Keratinocyte (primary cell): ENCODE measurements around the gene CCN5.

Experiments
- CTCF ChIP-seq, 3 experiments: IDR thresholded peaks in 1 of 3; conservative IDR thresholded peaks in 1 of 3; optimal IDR thresholded peaks in 1 of 3; 2 replicates in 2 of 3; 3 replicates in 1 of 3; pipeline versions ENCODE3 to v1.5.1; 2011; ENCODE audit warnings: low read length in 3 of 3, mild to moderate bottlenecking in 3 of 3, moderate library complexity in 2 of 3, control low read depth in 1 of 3, inconsistent platforms in 1 of 3; ENCODE audit not compliant: insufficient read depth in 2 of 3; ENCODE audit errors: extremely low read depth in 1 of 3
- EZH2 ChIP-seq: IDR thresholded peaks from one replicate; pipeline ENCODE4 v1.6.1; 2012; ENCODE audit warnings: inconsistent platforms, mild to moderate bottlenecking, low read length, moderate library complexity

DNA sequence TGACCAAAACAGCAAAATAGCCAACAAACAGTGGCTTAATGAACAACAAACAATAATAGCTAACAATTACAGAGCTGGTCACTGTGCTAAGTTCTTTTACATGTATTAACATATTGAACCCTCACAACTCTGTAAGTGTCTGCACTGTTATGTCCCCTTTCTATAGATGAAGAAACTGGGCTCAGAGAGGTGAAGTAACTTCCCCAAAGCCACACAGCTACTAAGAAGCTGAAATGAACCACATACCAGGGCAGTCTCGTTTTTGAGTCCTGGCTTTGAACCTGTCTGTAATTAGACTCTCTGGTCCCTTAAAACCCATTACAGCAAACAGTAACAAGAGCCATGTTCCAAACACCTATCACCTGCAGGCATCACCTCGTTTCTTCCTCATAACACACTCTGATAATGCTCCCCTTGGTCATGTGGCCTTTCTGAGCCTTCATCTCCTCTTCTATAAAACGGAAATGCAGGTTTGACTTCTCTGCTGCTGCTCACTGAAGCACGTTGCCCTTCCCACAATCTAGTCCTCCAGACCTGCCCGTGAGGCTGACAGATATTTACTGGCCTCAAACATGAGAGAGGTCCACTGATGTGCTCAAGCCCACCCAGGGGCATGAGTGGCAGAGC lies 53.8 kb downstream of the CCN5 start:
- TF ChIP-seq CTCF (optimal IDR thresholded peaks at IDR 0.05 in 1 of 3, IDR thresholded peaks at IDR 0.05 in 1 of 3, conservative IDR thresholded peaks at IDR 0.05 in 1 of 3; ENCODE audit: extremely low read depth in 1 of 3, insufficient read depth in 2 of 3, low read length in 3 of 3) (no peak), EZH2 (no peak)
